Dendritic cell treated with granulocyte-macrophage colony-stimulating factor and Interleukin-4, amounts not matched to agents 40 ng/mL and 50 ng/mL, for 4 days (primary cell): ENCODE measurements around the gene KCNC3.

Source experiments
- H3K27ac Mint-ChIP-seq: one replicate; pipeline ENCODE4 v1.8.0; 2022; ENCODE audit warnings: mild to moderate bottlenecking, mixed read lengths
- H3K27me3 Mint-ChIP-seq: one replicate; pipeline ENCODE4 v1.8.0; 2022; ENCODE audit warnings: mild to moderate bottlenecking, mixed read lengths
- H3K36me3 Mint-ChIP-seq: one replicate; pipeline ENCODE4 v1.8.0; 2022; ENCODE audit warnings: low read depth, mixed read lengths
- H3K4me1 Mint-ChIP-seq: one replicate; pipeline ENCODE4 v1.8.0; 2022; ENCODE audit warnings: low read depth, mixed read lengths
- H3K4me3 Mint-ChIP-seq: one replicate; pipeline ENCODE4 v1.8.0; 2022; ENCODE audit warnings: mild to moderate bottlenecking, moderate library complexity, mixed read lengths
- H3K9me3 Mint-ChIP-seq: one replicate; pipeline ENCODE4 v1.8.0; 2022; ENCODE audit warnings: mixed read lengths
- intact Hi-C: fragments of 100-400 bp; cut with micrococcal nuclease; formaldehyde crosslinking; loops from one replicate; pipeline ENCODE4 v1.15.0; 2022

Gene KCNC3

GRCh38 chr19:50293263-50294004, 35.7 kb downstream of the KCNC3 start:
- intact Hi-C loops: no loop called here

GRCh38 chr19:50292216-50292827, 36.9 kb downstream of the KCNC3 start:
- Mint-ChIP-seq H3K9me3 (no peaks in the 10 kb centered on the region), H3K27ac (no peak overlapping the region), H3K27me3 (peaks cover 30% of the 10 kb centered on the region), H3K4me3 (no peak overlapping the region), H3K36me3 (no peaks in the 10 kb centered on the region), H3K4me1 (no peaks in the 10 kb centered on the region)
- intact Hi-C loops: no loop called here

More at GRCh38 chr19:50293263-50294004, 35.7 kb downstream of the KCNC3 start:
- Mint-ChIP-seq H3K9me3 (no peaks in the 10 kb centered on the region), H3K4me3 (no peak overlapping the region), H3K27ac (no peak overlapping the region), H3K4me1 (no peaks in the 10 kb centered on the region), H3K36me3 (no peaks in the 10 kb centered on the region), H3K27me3 (peaks cover 34% of the 10 kb centered on the region)

GRCh38 chr19:50290775-50291174, 38.4 kb downstream of the KCNC3 start:
- H3K9me3 Mint-ChIP-seq: peaks cover 9% of the 10 kb centered on the region
- H3K36me3 Mint-ChIP-seq: no peaks in the 10 kb centered on the region
- H3K27ac Mint-ChIP-seq: no peak overlapping the region
- peaks cover 31% of the 10 kb centered on the region for H3K27me3 Mint-ChIP-seq
- H3K4me3 Mint-ChIP-seq: no peak overlapping the region
- intact Hi-C loops: no loop called here
- H3K4me1 Mint-ChIP-seq: no peaks in the 10 kb centered on the region

- H3K36me3 Mint-ChIP-seq: no peaks in the 10 kb centered on the region
- peaks cover 33% of the 10 kb centered on the region for H3K27me3 Mint-ChIP-seq
- no peak overlapping the region for H3K27ac Mint-ChIP-seq
- peaks cover 14% of the 10 kb centered on the region for H3K9me3 Mint-ChIP-seq
- intact Hi-C loops: no loop called here
- no peaks in the 10 kb centered on the region for H3K4me1 Mint-ChIP-seq
- H3K4me3 Mint-ChIP-seq: no peak overlapping the region
Observed at GRCh38 chr19:50290011-50290410, 39.2 kb downstream of the KCNC3 start.

- no peaks in the 10 kb centered on the region for H3K4me1 Mint-ChIP-seq
- no peak overlapping the region for H3K4me3 Mint-ChIP-seq
- intact Hi-C loops: no loop called here
- peaks cover 35% of the 10 kb centered on the region for H3K27me3 Mint-ChIP-seq
- H3K36me3 Mint-ChIP-seq: no peaks in the 10 kb centered on the region
- H3K27ac Mint-ChIP-seq: no peak overlapping the region
- peaks cover 14% of the 10 kb centered on the region for H3K9me3 Mint-ChIP-seq
Observed at GRCh38 chr19:50288954-50289353, 40.2 kb downstream of the KCNC3 start.

GRCh38 chr19:50287331-50287730, 41.8 kb downstream of the KCNC3 start:
- peaks cover 14% of the 10 kb centered on the region for H3K9me3 Mint-ChIP-seq
- intact Hi-C loops: no loop called here
- no peak overlapping the region for H3K27ac Mint-ChIP-seq
- H3K36me3 Mint-ChIP-seq: no peaks in the 10 kb centered on the region
- peaks cover 22% of the 10 kb centered on the region for H3K27me3 Mint-ChIP-seq
- no peaks in the 10 kb centered on the region for H3K4me1 Mint-ChIP-seq
- H3K4me3 Mint-ChIP-seq: no peak overlapping the region

GRCh38 chr19:50286443-50286842, 42.7 kb downstream of the KCNC3 start:
- Mint-ChIP-seq H3K9me3 (peaks cover 14% of the 10 kb centered on the region), H3K4me3 (no peak overlapping the region), H3K36me3 (no peaks in the 10 kb centered on the region), H3K4me1 (no peaks in the 10 kb centered on the region), H3K27me3 (peaks cover 18% of the 10 kb centered on the region), H3K27ac (no peak overlapping the region)
- intact Hi-C loops: no loop called here

- Mint-ChIP-seq H3K27me3 (peaks cover 15% of the 10 kb centered on the region), H3K27ac (no peak overlapping the region), H3K4me1 (no peaks in the 10 kb centered on the region), H3K9me3 (peaks cover 14% of the 10 kb centered on the region), H3K36me3 (no peaks in the 10 kb centered on the region), H3K4me3 (no peak overlapping the region)
- intact Hi-C loops: no loop called here
Observed at GRCh38 chr19:50285833-50286232, 43.3 kb downstream of the KCNC3 start.

- intact Hi-C loops: no loop called here
- H3K4me1 Mint-ChIP-seq: no peaks in the 10 kb centered on the region
- H3K27ac Mint-ChIP-seq: no peak overlapping the region
- peaks cover 8% of the 10 kb centered on the region for H3K27me3 Mint-ChIP-seq
- no peaks in the 10 kb centered on the region for H3K36me3 Mint-ChIP-seq
- no peak overlapping the region for H3K4me3 Mint-ChIP-seq
- peaks cover 12% of the 10 kb centered on the region for H3K9me3 Mint-ChIP-seq
Observed at GRCh38 chr19:50281491-50281890, 47.7 kb downstream of the KCNC3 start.

GRCh38 chr19:50280983-50281382, 48.2 kb downstream of the KCNC3 start:
- Mint-ChIP-seq H3K9me3 (peaks cover 7% of the 10 kb centered on the region), H3K4me3 (no peak overlapping the region), H3K36me3 (no peaks in the 10 kb centered on the region), H3K4me1 (no peaks in the 10 kb centered on the region), H3K27me3 (peaks cover 8% of the 10 kb centered on the region), H3K27ac (no peak overlapping the region)
- intact Hi-C loops: no loop called here

- Mint-ChIP-seq H3K4me3 (no peak overlapping the region), H3K27me3 (peaks cover 5% of the 10 kb centered on the region), H3K4me1 (no peaks in the 10 kb centered on the region), H3K9me3 (no peaks in the 10 kb centered on the region), H3K27ac (no peak overlapping the region), H3K36me3 (no peaks in the 10 kb centered on the region)
- intact Hi-C loops: no loop called here
Observed at GRCh38 chr19:50280074-50280473, 49.1 kb downstream of the KCNC3 start.

- H3K9me3 Mint-ChIP-seq: no peaks in the 10 kb centered on the region
- H3K4me1 Mint-ChIP-seq: no peaks in the 10 kb centered on the region
- no peak overlapping the region for H3K4me3 Mint-ChIP-seq
- H3K36me3 Mint-ChIP-seq: no peaks in the 10 kb centered on the region
- no peak overlapping the region for H3K27ac Mint-ChIP-seq
- peaks cover 5% of the 10 kb centered on the region for H3K27me3 Mint-ChIP-seq
- intact Hi-C loops: no loop called here
Observed at GRCh38 chr19:50277966-50278580, 51.1 kb downstream of the KCNC3 start.

- Mint-ChIP-seq H3K9me3 (no peaks in the 10 kb centered on the region), H3K4me3 (no peak overlapping the region), H3K27me3 (peaks cover 10% of the 10 kb centered on the region), H3K36me3 (no peaks in the 10 kb centered on the region), H3K27ac (no peak overlapping the region), H3K4me1 (no peaks in the 10 kb centered on the region)
- intact Hi-C loops: no loop called here
Observed at GRCh38 chr19:50276370-50277063, 52.7 kb downstream of the KCNC3 start.
